DOHH2 (cell line): ENCODE data around the gene SETD6.

Experiments used
- H3F3A ChIP-seq: fragments of 200-600 bp; sonication (generic), shearing (Covaris generic); 2 replicates; pipeline ENCODE4 v1.6.0; 2016; ENCODE audit warnings: antibody characterized with exemption, mild to moderate bottlenecking; ENCODE audit not compliant: control insufficient read depth, insufficient read depth
- H3K27ac ChIP-seq: fragments of 200-600 bp; sonication (generic); 2 replicates; pipeline ENCODE4 v1.5.1; 2014; ENCODE audit warnings: low read depth, mild to moderate bottlenecking, low read length, moderate library complexity
- H3K27me3 ChIP-seq: fragments of 200-600 bp; sonication (generic); 2 replicates; pipeline ENCODE4 v1.6.1; 2014; ENCODE audit warnings: mild to moderate bottlenecking, low read length, mixed read lengths; ENCODE audit not compliant: control insufficient read depth
- H3K36me3 ChIP-seq: fragments of 200-600 bp; sonication (generic); 2 replicates; pipeline ENCODE4 v1.6.1; 2014; ENCODE audit warnings: mild to moderate bottlenecking, low read length, moderate library complexity, mixed read lengths; ENCODE audit not compliant: control insufficient read depth
- H3K4me1 ChIP-seq: fragments of 200-600 bp; sonication (generic); 2 replicates; pipeline ENCODE4 v1.6.1; 2014; ENCODE audit warnings: mild to moderate bottlenecking, low read length, mixed read lengths; ENCODE audit not compliant: control insufficient read depth
- H3K4me2 ChIP-seq: fragments of 200-600 bp; sonication (generic); 2 replicates; pipeline ENCODE4 v1.6.0; 2014; ENCODE audit warnings: mild to moderate bottlenecking, low read length, moderate library complexity
- H3K4me3 ChIP-seq: fragments of 200-600 bp; sonication (generic); 2 replicates; pipeline ENCODE4 v1.5.1; 2014; ENCODE audit warnings: mild to moderate bottlenecking, low read length, mixed read lengths
- H3K79me2 ChIP-seq: fragments of 200-600 bp; sonication (generic); 2 replicates; pipeline ENCODE4 v1.6.1; 2014; ENCODE audit warnings: mild to moderate bottlenecking, low read length, mixed read lengths; ENCODE audit not compliant: control insufficient read depth
- H3K9me2 ChIP-seq: fragments of 200-600 bp; sonication (generic); replicated peaks from 2 replicates; pipeline ENCODE4 v1.6.1; 2014; ENCODE audit warnings: mild to moderate bottlenecking, low read length, mixed read lengths; ENCODE audit not compliant: control insufficient read depth
- H3K9me3 ChIP-seq: fragments of 200-600 bp; sonication (generic); 2 replicates; pipeline ENCODE4 v1.6.1; 2014; ENCODE audit warnings: antibody characterized with exemption, low read length, mixed read lengths; ENCODE audit not compliant: control insufficient read depth, insufficient read depth
- H4K20me1 ChIP-seq: fragments of 200-600 bp; sonication (generic); 2 replicates; pipeline ENCODE4 v1.6.0; 2014; ENCODE audit warnings: low read depth, mild to moderate bottlenecking, antibody characterized with exemption, low read length, moderate library complexity; ENCODE audit not compliant: control insufficient read depth, insufficient read depth
- EZH2phosphoT487 ChIP-seq: fragments of 200-600 bp; sonication (generic); IDR thresholded peaks from 2 replicates; pipeline ENCODE4 v1.6.1; 2017; ENCODE audit warnings: borderline replicate concordance, mild to moderate bottlenecking, antibody characterized with exemption, low read length, moderate library complexity, mixed read lengths
- TF ChIP-seq, protein P1 (sequence below): fragments of 200-600 bp; sonication (generic); IDR thresholded peaks from one replicate; pipeline ENCODE4 v1.5.1; 2014; ENCODE audit warnings: antibody characterized with exemption, mild to moderate bottlenecking, low read depth, low read length; ENCODE audit not compliant: poor library complexity, severe bottlenecking

Gene SETD6

GRCh38 chr16:58493756-58494431, 21.4 kb upstream of the SETD6 start:
- Histone ChIP-seq H3K27ac (no peak overlapping the region), H3K4me1 (no peaks in the 10 kb centered on the region; the same call in 1 of the 2 replicates), H3K36me3 (no peaks in the 10 kb centered on the region), H3K4me3 (no peak overlapping the region), H3K9me3 (no peaks in the 10 kb centered on the region), H3K79me2 (no peaks in the 10 kb centered on the region), H3K27me3 (peaks cover 18% of the 10 kb centered on the region), H3K4me2 (no peak overlapping the region), H4K20me1 (no peaks in the 10 kb centered on the region), H3F3A (0 out of 2 replicates have a peak, but pooled peaks cover 3% of the 10 kb centered on the region), H3K9me2 (no peaks in the 10 kb centered on the region)
- TF ChIP-seq, protein P1, sequence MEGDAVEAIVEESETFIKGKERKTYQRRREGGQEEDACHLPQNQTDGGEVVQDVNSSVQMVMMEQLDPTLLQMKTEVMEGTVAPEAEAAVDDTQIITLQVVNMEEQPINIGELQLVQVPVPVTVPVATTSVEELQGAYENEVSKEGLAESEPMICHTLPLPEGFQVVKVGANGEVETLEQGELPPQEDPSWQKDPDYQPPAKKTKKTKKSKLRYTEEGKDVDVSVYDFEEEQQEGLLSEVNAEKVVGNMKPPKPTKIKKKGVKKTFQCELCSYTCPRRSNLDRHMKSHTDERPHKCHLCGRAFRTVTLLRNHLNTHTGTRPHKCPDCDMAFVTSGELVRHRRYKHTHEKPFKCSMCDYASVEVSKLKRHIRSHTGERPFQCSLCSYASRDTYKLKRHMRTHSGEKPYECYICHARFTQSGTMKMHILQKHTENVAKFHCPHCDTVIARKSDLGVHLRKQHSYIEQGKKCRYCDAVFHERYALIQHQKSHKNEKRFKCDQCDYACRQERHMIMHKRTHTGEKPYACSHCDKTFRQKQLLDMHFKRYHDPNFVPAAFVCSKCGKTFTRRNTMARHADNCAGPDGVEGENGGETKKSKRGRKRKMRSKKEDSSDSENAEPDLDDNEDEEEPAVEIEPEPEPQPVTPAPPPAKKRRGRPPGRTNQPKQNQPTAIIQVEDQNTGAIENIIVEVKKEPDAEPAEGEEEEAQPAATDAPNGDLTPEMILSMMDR, result no peak
- no peak for TF ChIP-seq EZH2phosphoT487

DNA sequence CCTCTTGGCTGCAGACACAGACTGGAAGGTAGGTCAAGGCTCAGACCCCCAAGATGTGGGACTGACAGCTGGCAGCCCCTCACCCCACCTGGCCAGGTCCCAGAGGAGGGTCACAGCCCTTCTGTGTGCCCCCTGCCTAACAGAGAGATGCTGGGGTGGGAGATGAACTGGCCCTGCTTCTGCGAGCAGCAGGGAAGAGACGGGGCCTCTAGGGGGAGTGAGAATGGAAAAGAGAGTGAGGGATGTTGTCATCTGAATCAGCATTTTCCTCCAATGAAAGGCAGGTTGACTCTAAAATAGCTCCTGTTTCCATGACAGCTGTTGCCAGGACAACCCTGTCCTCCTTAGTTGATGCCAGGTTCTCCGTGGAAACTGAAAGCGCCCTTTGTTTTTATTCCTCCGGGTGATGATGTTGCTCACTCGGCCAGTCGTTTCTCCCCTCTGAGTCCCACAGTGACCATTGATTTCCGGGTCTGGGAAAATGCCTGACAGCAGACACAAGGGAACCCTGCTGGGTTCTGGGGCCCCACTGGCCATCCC, 20.3 kb upstream of the SETD6 start:
- no peak overlapping the region for H3K4me3 ChIP-seq
- H3K4me2 ChIP-seq, result no peak overlapping the region

GRCh38 chr16:58495521-58496331, 19.6 kb upstream of the SETD6 start:
- Histone ChIP-seq H3K27ac (no peak overlapping the region), H3K4me2 (no peak overlapping the region), H3K4me1 (peaks cover 7% of the 10 kb centered on the region), H3K4me3 (no peak overlapping the region), H4K20me1 (peaks cover 4% of the 10 kb centered on the region; the same call in 1 of the 2 replicates), H3F3A (0 out of 2 replicates have a peak, but pooled peaks cover 3% of the 10 kb centered on the region), H3K27me3 (peaks cover 26% of the 10 kb centered on the region), H3K79me2 (no peaks in the 10 kb centered on the region), H3K36me3 (no peaks in the 10 kb centered on the region), H3K9me2 (no peaks in the 10 kb centered on the region), H3K9me3 (no peaks in the 10 kb centered on the region)
- TF ChIP-seq, protein P1, result no peak
- no peak for TF ChIP-seq EZH2phosphoT487

More for the DNA sequence above, 20.3 kb upstream of the SETD6 start:
- peaks cover 19% of the 10 kb centered on the region for H3K27me3 ChIP-seq
- no peaks in the 10 kb centered on the region for H3K9me3 ChIP-seq
- H4K20me1 ChIP-seq, result no peaks in the 10 kb centered on the region
- peaks cover under 1% of the 10 kb centered on the region; the same call in 1 of the 2 replicates for H3K4me1 ChIP-seq
- TF ChIP-seq, protein P1, result peak; percentile 51
- no peak for TF ChIP-seq EZH2phosphoT487
- H3K27ac ChIP-seq, result no peak overlapping the region
- H3K36me3 ChIP-seq, result no peaks in the 10 kb centered on the region
- 0 out of 2 replicates have a peak, but pooled peaks cover 3% of the 10 kb centered on the region for H3F3A ChIP-seq
- no peaks in the 10 kb centered on the region for H3K79me2 ChIP-seq
- no peaks in the 10 kb centered on the region for H3K9me2 ChIP-seq
